Spleen (tissue), 11 donors: Measurements from ENCODE around the gene GARIN5B. TPM values are rescaled to one million over a fixed set of nuclear protein-coding genes. Genes with fewer than 3 reads are reported as not detected.

Source experiments
- DNase-seq: peaks from one replicate; pipeline ENCODE4 v3.0.0-alpha.2; 2020
- H3K27ac ChIP-seq, 8 donors: fragments of 200-600 bp; sonication (generic) in 7 of 8; 1 replicate in 4 of 8; 2 replicates in 4 of 8; pipeline versions ENCODE4 v1.5.0 to v1.8.0; 2016 to 2021; ENCODE audit warnings: inconsistent platforms in 4 of 8, mild to moderate bottlenecking in 4 of 8, moderate library complexity in 1 of 8
- H3K27me3 ChIP-seq, 7 donors: fragments of 200-600 bp; sonication (generic) in 6 of 7; replicated peaks in 1 of 7; 1 replicate in 4 of 7; 2 replicates in 3 of 7; pipeline versions ENCODE4 v1.5.0 to v1.8.0; 2016 to 2021; ENCODE audit warnings: inconsistent platforms in 3 of 7, mild to moderate bottlenecking in 1 of 7
- H3K36me3 ChIP-seq, 6 donors: fragments of 200-600 bp; sonication (generic) in 5 of 6; 1 replicate in 4 of 6; 2 replicates in 2 of 6; pipeline versions ENCODE4 v1.5.0 to v1.8.0; 2016 to 2021; ENCODE audit warnings: inconsistent platforms in 2 of 6
- H3K4me1 ChIP-seq, 6 donors: fragments of 200-600 bp; sonication (generic) in 5 of 6; 1 replicate in 3 of 6; 2 replicates in 3 of 6; pipeline versions ENCODE4 v1.5.0 to v1.8.0; 2016 to 2021; ENCODE audit warnings: inconsistent platforms in 3 of 6
- H3K4me3 ChIP-seq, 8 donors: fragments of 200-600 bp; sonication (generic) in 7 of 8; 1 replicate in 4 of 8; 2 replicates in 4 of 8; pipeline versions ENCODE4 v1.5.0 to v1.8.0; 2016 to 2021; ENCODE audit warnings: inconsistent platforms in 4 of 8, mild to moderate bottlenecking in 4 of 8, moderate library complexity in 2 of 8
- H3K9me3 ChIP-seq, 8 donors: fragments of 200-600 bp; sonication (generic) in 7 of 8; 1 replicate in 4 of 8; 2 replicates in 4 of 8; pipeline versions ENCODE4 v1.5.0 to v1.8.0; 2016 to 2021; ENCODE audit warnings: inconsistent platforms in 4 of 8
- CTCF ChIP-seq, 11 experiments: fragments of 200-600 bp in 7 of 11; fragments of 450-650 bp in 4 of 11; sonication (generic) in 4 of 11; IDR thresholded peaks in 8 of 11; conservative IDR thresholded peaks in 3 of 11; 1 replicate in 7 of 11; 2 replicates in 4 of 11; pipeline versions ENCODE4 v1.4.0 to v1.8.0; 2016 to 2021; ENCODE audit warnings: antibody characterized with exemption in 11 of 11, inconsistent platforms in 4 of 11, mild to moderate bottlenecking in 1 of 11
- POLR2A ChIP-seq, 3 donors: fragments of 450-650 bp; IDR thresholded peaks; one replicate each; pipeline ENCODE4 v1.5.1; 2017; ENCODE audit warnings: antibody characterized with exemption in 3 of 3, mild to moderate bottlenecking in 1 of 3
- POLR2AphosphoS5 ChIP-seq, 3 donors: sonication (generic); formaldehyde crosslinking; IDR thresholded peaks; one replicate each; pipeline ENCODE4 v1.5.1; 2017; ENCODE audit warnings: antibody characterized with exemption in 3 of 3
- WGBS, 5 donors: extraction: QIAGEN DNeasy Blood & Tissue Kit in 3 of 5; methylation state at CpG; one replicate each; pipeline versions ENCODE4 v1.1.5 to v1.1.7; 2013 to 2018; 5-methylcytosine and 5-hydroxymethylcytosine counted together
- intact Hi-C: fragments of 100-400 bp; cut with DNase I; formaldehyde crosslinking; loops from one replicate; pipeline ENCODE4 v1.15.0; 2023; ENCODE audit warnings: low total_unique reads
- polyA plus RNA-seq, 3 donors: library from polyadenylated mRNA; stranded (reverse); fragments of 200-250 nt; gene quantifications; one replicate each; pipeline ENCODE4 v1.2.1, GENCODE V29; 2013
- total RNA-seq, 7 donors: library from RNA; depleted of rRNA in 3 of 7; stranded (reverse); fragments of >200 nt in 3 of 7; fragmentation: NEBNext Ultra II Directional in 4 of 7; extraction: Animal tissue kit (Norgen Biotek cat#: 25700) in 4 of 7; gene quantifications; one replicate each; pipeline versions ENCODE4 v1.1.0 to v1.2.1, GENCODE V29; 2016 to 2021
- donor health status: healthy with polysubstance abuse.
- donor health status: DM: no; HTN: no; CAD: no; lungs with moderate emphysema.
- donor health status: DM: no; HTN: no; CAD: no.
- donor health status: Bipolar disorder and iron deficiency.
- donor health status: healthy.
- donor health status: DM: no; HTN: no; CAD: no.
- donor health status: DM: yes; HTN: yes; CAD: no.

GARIN5B gene
- total and polyA plus RNA-seq, 10 donors: not detected

GRCh38 chr19:55390461-55390880, 27.4 kb upstream of the GARIN5B start:
- H3K36me3 ChIP-seq: peaks cover 4 to 64% (median 48%) of the 10 kb centered on the region in 6 donors
- no peak overlapping the region for H3K4me3 ChIP-seq
- TF ChIP-seq CTCF (IDR thresholded peaks at IDR 0.05 in 8 of 11, conservative IDR thresholded peaks at IDR 0.05 in 3 of 11): no peak
- TF ChIP-seq POLR2AphosphoS5 (IDR thresholded peaks at IDR 0.05): peak; percentile 29 to 70 (median 34)
- no peak for TF ChIP-seq POLR2A (IDR thresholded peaks at IDR 0.05)
- 74 to 86% (median 78%) methylated on average over 7 of the region's 7 CpGs for WGBS, 5 donors
- no peak overlapping the region for H3K27ac ChIP-seq
- no peak for DNase-seq
- peaks cover 28 to 57% (median 42%) of the 10 kb centered on the region in 6 donors for H3K4me1 ChIP-seq
- H3K27me3 ChIP-seq: no peaks in the 10 kb centered on the region
- H3K9me3 ChIP-seq: no peaks in the 10 kb centered on the region
- intact Hi-C loops: no loop called here

DNA sequence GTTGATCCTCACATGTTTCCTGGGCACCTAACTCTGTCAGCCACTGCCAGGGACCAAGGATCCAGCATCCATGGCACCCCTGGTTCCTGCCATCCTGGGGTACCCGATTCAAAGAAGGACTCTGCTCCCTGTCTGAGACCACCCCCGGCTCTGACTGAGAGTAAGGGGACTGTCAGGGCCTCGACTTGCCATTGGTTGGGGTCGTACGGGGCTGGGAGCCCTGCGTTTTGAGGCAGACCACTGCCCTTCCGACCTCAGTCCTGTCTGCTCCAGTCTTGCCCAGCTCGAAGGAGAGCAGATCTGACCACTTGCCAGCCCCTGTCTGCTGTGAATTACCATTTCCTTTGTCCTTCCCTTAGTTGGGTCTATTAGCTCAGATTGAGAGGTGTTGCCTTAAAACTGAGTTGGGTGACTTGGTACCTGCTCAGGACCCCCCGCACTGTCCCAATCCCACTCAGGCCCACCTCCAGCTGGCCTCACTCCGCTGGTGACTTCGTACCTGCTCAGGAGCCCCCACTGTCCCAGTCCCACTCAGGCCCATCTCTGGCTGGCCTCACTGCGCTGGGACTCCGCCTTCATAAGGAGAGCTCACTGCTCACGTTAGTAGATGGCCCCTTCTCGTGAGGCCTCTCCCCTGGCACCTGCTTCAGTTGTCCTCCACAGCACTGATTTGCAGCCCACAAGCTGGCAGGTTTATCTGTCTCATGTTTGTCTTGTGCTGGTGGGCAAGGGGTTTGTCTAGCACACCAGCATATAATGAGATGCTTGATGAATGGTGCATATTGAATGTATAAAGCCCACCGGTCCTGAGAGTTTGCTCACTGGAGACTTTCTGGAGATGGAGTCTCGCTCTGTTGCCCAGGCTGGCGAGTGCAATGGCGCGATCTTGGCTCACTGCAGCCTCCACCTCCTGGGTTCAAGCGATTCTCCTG, 26.6 kb upstream of the GARIN5B start:
- no peak overlapping the region for H3K4me3 ChIP-seq
- H3K4me1 ChIP-seq: peaks cover 32 to 63% (median 48%) of the 10 kb centered on the region in 6 donors
- no peaks in the 10 kb centered on the region for H3K9me3 ChIP-seq
- peak overlapping the region in 1 of 8 donors; percentile 36 for H3K27ac ChIP-seq
- intact Hi-C loops: no loop called here
- 80 to 89% (median 85%) methylated on average over 20 to 21 of the region's 21 CpGs for WGBS, 5 donors
- no peak for DNase-seq
- H3K36me3 ChIP-seq: peaks cover 4 to 64% (median 48%) of the 10 kb centered on the region in 6 donors
- H3K27me3 ChIP-seq: no peaks in the 10 kb centered on the region
- TF ChIP-seq POLR2AphosphoS5 (IDR thresholded peaks at IDR 0.05) (peak in 2 of 3 donors; percentile 51 to 63), CTCF (IDR thresholded peaks at IDR 0.05 in 8 of 11, conservative IDR thresholded peaks at IDR 0.05 in 3 of 11) (no peak), POLR2A (IDR thresholded peaks at IDR 0.05) (no peak)

DNA sequence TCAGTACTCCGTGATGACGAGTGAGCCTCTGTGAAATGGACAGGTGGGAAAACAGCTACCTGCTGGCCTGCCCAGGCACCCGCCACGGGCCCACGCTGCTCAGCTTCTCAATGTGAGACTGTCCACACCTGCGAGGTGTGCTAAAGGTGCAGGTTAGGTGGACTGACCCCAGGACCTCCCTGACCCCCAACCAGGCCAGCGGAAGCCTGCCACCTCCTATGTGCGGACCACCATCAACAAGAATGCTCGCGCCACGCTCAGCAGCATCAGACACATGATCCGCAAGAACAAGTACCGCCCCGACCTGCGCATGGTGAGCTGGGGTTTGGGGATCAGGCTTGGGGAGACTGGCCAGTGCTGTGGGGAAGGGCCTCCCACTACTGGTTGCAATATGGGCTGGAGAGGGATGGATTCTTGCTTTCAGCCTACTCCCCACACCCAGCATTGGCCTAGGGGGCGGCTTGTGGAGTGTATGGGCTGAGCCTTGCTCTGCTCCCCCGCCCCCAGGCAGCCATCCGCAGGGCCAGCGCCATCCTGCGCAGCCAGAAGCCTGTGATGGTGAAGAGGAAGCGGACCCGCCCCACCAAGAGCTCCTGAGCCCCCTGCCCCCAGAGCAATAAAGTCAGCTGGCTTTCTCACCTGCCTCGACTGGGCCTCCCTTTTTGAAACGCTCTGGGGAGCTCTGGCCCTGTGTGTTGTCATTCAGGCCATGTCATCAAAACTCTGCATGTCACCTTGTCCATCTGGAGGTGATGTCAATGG, 24.9 kb upstream of the GARIN5B start:
- Histone ChIP-seq H3K27me3 (no peaks in the 10 kb centered on the region), H3K27ac (peak overlapping the region in 2 of 8 donors; percentile 90 to 92), H3K4me1 (peaks cover 42 to 75% (median 59%) of the 10 kb centered on the region in 6 donors), H3K36me3 (peaks cover 4 to 63% (median 48%) of the 10 kb centered on the region in 6 donors), H3K9me3 (no peaks in the 10 kb centered on the region), H3K4me3 (peak overlapping the region in 6 of 8 donors; percentile 74 to 95 (median 90))
- intact Hi-C loops: no loop called here
- TF ChIP-seq POLR2AphosphoS5 (IDR thresholded peaks at IDR 0.05) (peak in 2 of 3 donors; percentile 39 to 46), CTCF (IDR thresholded peaks at IDR 0.05 in 8 of 11, conservative IDR thresholded peaks at IDR 0.05 in 3 of 11) (no peak), POLR2A (IDR thresholded peaks at IDR 0.05) (no peak)
- DNase-seq: no peak
- 87 to 93% (median 88%) methylated on average over 6 to 24 of the region's 24 CpGs for WGBS, 5 donors
